KG1 (cell line): ENCODE results near the gene SSB.
"Not testable (repeated sequence)": the region's sequence is repeated elsewhere in the genome, so short reads cannot be mapped to it uniquely, and the experiment has no call there.

Experiments
- DNase-seq: peaks from one replicate; lab custom pipeline; 2025; lab: John Stamatoyannopoulos, UW

The SSB gene

DNA sequence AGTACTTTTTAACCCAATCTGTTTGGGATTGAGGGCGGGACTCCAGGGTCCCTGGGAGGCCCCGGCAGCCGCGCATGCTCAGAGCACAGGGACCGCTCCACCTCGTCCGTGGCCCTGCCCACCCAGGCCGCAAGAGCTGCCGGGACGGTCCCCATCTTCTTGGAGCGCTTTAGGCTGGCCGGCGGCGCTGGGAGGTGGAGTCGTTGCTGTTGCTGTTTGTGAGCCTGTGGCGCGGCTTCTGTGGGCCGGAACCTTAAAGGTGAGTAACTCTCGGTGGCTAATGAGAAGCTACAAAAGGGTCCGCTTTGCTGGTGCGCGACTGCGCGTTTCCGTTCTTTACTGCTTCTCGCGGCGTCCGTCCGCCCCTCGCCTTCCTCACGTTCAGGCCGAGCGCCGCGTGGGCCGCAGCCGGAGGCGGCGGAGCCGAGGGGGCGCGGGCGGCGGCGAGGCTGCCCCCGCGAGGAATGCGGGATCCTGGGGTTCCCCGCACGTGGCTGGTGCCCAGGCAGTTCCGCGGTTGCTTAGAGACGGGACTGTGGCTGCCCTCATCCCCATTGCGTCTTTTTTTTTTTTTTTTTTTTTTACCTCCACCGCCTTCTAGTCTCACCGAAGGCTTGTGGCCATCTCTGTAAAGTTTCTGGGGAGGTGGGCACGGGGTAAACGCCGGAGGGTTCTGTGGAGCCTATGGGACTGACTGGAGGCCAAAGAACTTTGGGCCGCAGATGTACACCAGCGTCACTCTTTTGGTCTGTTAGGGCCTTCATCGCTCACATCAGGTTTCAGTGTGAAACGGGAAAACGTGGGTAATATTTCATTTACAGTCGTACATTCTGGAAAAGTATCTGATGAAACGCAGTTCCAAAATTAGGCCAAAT, at the start of gene SSB:
SSB (plus strand) TSS at position 154 of the 875 bp plus-strand sequence. CDS start 2,090 bp downstream, outside the sequence.
- DNase-seq = peak; percentile 77

DNA sequence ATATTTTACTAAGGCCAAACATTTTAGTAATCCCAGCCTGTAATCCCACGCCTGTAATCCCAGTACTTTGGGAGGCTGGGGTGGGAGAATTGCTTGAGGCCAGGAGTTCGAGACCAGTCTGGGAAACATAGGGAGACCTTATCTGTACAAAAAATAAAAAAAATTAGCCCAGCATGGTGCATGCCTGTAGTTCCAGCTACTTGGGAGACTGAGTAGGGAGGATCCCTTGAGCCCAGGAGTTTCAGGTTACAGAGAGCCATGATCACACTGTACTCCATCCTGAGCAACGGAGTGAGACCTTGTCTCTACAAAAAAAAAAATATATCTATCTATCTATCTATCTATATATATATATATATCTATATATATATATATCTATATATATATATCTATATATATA, 45.9 kb upstream of the SSB start:
- no peak for DNase-seq

DNA sequence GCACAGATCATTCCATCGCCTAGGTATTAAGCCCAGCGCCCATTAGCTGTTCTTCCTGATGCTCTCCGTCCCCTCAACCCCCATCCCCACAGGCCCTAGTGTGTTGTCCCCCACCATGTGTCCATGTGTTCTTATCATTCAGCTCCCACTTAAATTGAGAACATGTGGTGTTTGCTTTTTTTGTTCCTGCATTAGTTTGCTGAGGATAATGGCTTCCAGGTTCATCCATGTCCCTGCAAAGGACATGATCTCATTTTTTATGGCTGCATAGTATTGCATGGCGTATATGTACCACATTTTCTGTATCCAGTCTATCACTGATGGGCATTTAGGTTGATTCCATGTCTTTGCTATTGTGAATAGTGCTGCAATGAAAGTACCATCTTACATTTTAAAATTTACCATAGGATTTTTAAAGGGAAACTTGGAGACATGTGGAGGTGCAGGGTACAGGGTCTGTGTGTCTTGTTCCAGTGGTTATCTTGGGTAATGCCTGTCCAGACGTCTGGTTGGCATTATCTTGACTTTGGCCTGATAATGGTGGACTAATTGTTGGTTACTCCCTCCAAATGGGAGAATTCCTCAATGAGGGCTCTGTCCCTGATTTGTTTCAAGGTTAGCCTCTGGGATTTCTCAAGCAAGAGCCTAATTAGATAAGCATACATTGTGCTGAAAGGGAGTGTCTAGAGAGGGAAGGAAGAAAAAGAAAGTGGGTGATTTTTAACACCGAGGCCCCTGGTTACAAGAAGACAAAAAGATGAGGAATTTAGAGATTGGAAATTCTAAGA, 43.4 kb upstream of the SSB start:
- DNase-seq = no peak

DNA sequence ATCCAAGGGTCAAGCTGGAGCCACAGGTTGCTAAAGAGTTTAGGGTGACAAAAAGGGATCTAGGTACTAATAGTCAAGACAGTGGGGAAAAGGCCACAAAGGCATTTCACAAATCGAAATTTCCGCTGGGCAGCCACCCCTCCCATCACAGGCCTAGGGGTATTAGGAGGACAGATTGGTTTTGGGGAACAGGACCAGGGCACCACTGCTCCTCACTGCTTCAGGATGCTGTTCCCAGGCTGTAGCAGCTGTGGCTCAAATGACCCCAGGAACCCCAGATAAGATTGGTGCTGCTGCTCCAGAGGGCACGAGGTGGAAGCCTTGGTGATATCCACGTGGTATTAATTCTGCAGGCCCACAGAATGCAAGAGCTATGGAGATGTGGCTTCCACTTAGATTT, 42.3 kb upstream of the SSB start:
- no peak for DNase-seq

DNA sequence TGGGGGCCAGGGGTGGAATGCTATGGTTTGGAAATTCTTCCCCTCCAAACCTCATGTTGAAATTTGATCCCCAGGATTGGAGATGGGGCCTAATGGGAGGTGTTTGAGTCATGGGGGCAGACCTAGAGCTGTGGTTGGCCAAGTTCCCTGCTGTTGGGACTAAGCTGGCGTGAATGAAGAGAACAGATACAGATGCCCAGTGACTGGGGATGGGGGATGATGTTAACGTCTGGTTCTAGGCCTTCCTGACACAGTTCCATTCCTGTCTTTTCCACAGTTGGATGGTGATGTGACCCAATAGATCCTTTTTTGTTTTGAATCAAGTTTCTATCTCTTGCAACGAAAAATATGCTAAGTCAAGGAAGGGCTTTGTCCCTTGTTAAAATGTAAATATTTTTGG, 41.3 kb upstream of the SSB start:
- DNase-seq = no peak

DNA sequence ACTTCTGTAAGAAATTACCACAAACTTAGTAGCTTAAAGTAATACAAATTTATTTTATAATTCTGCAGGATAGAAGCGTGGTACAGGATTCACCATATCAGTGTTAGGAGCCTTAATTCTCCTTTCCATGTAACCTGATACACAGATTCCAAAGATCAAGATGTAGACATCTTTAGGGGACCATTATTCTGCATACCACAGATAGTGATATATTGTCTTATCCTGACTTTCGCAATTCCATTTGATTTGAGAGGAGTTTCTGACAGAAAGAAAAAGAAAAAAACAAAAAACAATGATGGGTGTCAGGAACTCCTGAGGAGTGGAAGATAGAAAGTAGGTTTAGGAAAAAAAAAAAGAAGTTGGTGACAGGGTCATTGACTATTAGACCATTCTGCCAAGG, 40.9 kb upstream of the SSB start:
- DNase-seq = no peak

DNA sequence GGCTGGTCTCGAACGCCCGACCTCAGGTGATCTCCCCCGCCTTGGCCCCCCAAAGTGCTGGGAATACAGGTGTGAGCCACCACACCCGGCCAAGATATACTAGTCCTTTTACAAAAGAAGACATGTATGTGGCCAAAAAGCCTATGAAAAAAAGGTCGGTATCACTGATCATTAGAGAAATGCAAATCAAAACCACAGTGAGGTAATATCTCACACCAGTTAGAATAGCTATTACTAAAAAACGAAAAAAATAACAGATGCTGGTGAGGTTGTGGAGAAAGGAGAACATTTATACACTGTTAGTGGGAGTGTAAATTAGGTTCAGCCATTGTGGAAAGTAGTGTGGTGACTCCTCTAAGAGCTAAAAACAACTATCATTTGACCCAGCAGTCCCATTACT, 38.7 kb upstream of the SSB start:
- no peak for DNase-seq

DNA sequence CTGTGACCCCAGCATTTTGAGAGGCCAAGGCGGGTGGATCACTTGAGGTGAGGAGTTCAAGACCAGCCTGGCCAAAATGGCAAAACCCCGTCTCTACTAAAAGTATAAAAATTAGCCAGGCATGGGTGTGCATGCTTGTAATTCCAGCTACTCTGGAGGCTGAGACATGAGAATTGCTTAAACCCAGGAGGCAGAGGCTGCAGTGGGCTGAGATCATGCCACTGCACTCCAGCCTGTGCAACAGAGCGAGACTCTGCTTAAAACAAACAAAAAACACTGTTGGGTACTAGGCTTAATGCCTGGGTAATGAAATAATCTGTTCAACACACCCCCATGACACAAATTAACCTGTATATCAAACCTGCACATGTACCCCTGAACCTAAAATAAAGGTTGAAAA, 37.9 kb upstream of the SSB start:
- DNase-seq = not testable (repeated sequence)

DNA sequence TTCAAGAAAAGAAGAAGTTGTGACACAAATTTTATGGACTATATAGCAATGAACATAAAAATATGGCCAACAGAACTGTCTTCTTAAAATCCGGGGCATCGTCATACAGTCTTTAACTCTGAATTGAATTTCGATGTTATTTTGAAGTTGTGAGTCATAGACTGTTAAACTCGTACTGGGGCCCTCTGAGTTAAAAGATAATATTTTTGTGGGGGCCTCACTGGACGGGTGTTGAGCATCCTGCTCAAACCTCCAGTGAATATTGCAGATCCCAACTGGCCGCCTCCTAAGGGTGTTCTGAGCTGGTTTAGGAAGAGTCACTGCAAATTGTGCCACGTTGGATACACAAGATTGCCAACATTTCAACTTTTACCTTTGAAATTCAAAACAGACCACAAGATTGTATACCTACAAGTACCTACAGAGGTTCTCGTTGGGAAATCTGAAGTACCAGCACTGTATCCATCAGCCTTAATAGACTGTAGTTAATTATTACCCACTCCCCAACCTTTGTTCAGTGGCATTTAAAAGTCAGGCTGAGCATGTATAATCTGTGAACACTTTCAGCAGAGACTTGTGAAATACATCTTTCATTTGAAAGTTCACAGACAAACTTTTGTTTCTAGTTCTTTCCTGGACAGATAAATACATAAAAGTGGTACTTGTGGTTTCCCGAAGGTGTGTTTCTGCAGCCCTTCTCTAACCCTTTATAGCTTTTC, 37.3 kb upstream of the SSB start:
- DNase-seq = no peak

DNA sequence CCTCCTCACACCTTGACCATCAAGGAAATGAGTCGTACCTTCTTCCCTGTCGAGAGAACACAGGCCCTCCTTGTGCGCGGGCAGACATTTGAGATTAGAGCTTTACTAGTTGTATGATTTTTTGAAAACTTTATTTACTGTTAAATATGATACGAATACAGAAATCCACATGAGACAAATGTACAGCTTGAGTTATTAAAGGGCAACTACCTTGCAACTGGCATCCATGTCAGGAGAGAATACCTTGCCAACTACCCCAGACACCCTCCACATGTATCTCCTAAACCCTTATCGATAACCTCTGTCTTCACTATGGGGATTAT, 36.7 kb upstream of the SSB start:
- DNase-seq = no peak

DNA sequence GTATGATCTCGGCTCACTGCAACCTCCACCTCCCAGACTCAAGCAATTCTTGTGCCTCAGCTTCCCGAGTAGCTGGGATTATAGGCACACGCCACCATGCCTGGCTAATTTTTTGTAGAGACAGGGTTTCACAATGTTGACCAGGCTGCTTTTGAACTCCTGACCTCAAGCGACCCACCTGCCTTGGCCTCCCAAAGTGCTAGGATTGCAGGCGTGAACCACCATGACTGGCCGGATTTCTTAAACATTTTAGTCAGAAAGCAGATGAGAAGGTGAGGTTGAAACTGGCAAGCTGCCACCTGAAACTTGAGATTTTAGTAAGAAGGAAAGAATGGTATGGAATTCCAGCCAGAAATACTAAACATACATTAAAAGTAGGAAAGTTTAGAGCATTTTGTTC, 33.1 kb upstream of the SSB start:
- DNase-seq = no peak

DNA sequence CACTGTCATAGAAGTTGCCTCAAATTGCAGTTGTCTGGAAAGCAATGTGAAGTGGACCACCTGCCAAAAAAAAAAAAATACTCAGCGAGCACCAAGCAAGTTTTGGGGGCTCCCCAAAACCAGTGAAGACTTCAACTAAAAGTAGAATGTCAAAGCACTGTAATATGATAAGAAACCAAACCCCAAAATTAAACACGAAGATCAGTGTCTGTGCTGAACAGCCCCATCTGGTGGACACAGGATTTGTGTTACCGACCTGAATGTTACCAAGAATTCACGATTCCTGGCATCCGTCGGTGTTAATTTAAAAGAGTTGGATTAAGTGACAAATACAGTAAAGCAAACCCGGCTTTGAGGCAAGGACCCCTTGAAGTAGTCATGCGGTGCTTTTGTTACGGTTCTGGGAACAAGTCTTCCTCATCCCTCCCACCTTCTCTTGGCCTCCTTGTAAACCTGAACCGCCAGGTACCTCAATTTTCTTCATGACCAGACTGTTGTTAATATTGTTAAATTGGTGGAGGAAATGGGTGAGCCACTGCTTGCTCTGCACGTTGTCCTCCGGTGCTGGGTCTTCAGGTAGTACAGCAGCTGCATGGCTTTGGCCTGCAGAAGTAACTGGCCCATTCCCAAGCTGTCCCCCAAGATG, 31.3 kb upstream of the SSB start:
- peak; percentile 51 for DNase-seq

DNA sequence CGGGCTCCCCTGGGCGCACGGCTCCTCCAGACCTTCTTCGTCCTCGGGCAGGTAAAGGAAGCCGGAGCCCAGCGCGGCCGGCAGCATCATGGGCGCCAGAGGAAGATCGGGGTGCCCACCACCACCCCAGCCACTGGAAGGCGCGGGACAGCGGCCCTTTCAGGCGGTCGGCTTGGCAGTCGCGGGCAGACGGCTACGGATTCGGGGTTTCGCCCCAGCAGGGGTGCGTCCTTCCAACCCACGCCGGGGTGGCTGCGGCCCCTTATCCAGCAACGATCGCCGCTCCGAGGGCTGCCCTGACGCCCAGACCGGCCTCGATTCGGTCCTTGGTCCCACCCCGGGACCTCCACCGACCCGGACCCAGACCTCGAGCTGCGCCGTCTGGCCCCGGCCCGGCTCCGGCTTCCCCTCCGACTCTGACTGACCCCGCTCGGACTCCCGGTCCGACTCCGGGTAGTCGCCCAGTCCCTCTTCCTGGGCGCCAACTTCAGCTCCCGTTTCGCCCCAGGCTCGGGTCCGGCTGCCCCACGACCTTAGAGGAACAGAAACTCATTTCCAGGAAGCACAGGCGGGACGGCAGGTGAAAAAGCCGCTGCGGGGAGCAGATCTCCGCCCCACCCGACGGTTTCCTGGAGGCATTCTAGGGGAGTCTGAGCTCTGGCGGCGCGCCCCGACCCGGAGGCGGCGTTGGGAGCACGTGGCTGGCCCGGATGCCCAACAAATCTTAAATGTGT, 30.2 kb upstream of the SSB start:
- no peak for DNase-seq

DNA sequence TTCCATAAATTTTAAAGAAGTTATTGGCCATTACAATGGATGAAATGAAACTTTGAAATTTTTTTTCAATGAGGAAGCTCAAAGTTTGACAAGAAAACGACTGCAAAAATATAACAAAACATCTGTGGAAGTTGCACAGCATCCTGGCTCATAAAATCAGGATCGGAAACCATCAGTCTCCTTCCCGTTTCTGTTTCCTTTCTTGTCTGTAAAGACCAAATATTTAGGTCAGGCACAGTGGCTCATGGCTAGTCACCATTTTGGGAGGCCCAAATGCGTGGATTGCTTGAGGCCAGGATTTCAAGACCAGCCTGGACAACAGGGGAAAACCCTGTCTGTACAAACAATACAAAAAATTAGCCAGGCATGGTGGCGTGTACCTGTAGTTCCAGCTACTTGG, 27.6 kb upstream of the SSB start:
- DNase-seq = no peak

DNA sequence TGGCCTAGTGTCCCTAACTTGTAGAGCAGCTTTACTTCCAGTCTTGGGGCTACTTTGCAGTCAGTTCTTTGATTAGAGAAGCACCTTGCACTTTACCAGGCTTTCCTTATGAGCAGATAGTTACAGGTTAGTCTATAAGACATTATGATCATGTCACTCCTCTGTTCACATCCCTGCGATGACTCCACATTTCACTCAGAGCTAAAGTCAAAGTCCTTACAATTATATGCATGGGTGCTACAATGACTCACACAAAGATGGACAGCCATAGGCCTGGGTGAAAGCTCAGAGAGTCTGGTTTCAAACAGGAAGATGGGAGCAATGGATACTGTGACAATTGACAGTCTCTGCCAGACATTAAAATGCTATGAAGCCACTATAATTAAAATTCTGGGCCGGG, 27.1 kb upstream of the SSB start:
- no peak for DNase-seq

DNA sequence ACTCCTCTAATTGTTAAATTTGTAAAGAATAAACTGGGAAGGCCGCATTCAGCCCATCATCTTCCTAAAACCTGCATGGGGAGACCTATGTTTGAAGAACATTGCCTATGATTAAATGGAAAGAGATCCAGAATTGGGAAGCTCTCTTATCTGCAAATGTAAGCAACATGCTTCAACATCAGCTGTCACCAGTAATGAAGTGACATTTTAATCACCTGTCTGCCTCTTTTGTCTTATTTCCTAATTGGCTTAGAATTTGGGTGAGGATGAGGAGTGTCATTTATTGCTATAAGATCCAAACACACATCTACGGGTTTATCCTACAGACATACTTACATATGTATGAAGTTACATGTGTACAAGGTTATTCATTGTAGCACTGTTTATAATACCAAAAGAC, 26.0 kb upstream of the SSB start:
- DNase-seq = no peak

DNA sequence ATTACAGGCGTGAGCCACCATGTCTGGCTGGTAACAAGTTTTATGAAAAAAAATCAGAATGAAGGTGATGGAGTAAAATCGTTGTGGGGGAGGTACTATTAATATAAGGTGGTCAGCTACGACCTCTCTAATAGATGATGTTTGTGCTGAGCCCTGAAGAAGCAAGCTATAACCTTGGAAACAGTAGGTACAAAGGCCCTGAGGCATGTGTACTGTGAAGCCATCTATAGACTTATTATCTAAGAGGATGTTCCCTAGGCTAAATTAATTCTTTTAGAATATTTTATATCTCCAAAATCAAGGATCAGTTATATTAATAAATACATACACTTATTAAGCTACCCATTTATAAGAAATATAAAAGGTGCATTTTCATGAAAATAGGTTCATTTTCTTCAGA, 23.3 kb upstream of the SSB start:
- no peak for DNase-seq

DNA sequence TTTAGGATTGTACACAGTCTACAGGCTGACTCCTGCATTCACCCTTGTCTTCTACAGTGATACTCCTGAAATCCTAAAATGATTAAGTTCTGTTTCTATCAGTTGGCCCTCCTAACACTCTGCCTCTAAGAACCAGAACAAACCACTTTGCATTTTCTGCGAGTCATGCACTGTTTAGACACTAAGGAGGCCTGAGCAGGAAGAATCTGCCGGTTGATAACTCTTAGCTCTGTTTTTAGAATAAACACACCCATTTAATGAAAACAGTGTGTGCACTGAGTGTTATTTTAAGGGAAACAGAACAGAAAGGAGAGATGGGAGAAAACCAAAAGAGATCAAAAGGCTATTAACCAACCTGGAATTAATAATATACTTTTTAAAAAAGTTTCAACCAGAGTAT, 22.9 kb upstream of the SSB start:
- DNase-seq = no peak

DNA sequence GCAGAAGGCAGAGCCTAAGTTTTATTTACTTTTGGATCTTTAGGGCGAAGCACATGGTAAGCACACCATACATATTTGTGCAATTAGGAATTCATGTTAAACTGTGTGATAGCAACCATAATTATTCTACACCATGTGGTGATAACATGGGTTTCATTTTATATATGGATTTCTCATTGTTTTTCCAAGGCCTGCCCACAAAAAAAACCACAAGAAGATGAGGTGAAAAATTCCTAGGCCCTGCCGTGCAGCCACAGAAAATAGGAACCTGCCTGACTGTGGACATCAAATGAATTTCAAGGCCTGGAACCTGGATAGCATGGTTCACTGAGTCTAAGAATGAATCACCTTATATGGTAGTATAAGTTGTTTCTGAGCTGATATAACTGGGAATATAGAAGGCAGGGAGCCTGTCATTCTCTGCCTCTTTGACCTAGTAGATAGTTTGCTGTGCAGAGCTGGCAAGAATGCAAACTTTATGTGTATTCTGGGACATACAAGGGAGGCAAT, 22.4 kb upstream of the SSB start:
- DNase-seq = no peak

DNA sequence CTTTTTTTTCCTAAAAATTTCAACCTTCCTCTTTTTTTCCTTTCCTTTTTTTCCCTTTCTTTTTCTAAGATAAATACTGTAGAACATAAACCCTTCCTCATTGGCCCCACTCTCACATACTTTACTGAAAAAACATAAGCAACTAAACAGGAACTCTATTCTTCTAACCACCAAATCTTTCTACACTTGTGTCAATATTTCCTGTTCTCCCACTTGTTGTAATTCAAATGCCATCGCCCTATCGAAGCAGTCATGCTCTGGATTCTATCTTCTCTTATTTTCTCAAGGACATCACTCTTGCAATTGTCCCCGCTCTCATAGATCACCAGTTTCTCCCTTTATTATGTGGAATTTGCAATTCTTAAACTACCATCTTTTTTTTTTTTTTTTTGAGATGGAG, 20.2 kb upstream of the SSB start:
- DNase-seq = no peak

DNA sequence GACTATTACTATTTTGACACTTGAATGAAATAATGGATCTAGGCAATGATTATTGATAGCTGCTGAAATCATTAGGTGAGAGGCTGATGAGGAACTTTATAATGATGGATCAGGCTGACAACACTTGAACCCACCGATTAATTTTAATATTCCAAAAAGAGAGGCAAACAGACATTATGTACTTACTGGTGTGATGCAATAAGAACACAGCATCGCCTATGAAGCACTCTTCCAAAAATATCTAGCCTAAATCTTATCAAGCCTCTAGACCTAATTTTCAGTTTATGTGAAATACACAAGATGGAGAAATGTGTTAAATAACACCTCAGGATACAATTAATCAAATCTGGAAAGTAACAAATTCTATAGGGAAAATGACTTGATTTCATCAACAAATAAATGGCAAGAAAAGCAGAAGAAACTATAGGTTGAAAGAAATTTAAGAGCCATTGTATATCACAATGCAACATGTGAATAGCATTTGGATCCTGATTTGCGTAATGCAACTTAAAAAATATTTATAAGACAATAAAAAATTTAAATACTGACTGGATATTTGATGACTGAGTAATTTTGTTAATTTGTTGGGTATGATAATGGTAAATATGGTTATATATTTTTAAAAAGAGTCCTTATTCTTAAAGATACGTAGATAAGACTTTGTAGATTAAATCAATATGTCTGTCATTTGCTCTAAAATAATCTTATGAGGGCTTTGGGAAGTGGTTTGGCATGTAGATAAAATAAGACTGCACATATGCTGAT, 17.2 kb upstream of the SSB start:
- no peak for DNase-seq
